ENCODE data around the gene TNFRSF9.
A peak's percentile ranks its signal among the peaks of the same experiment; 100 is the strongest.

TNFRSF9 gene

DNA sequence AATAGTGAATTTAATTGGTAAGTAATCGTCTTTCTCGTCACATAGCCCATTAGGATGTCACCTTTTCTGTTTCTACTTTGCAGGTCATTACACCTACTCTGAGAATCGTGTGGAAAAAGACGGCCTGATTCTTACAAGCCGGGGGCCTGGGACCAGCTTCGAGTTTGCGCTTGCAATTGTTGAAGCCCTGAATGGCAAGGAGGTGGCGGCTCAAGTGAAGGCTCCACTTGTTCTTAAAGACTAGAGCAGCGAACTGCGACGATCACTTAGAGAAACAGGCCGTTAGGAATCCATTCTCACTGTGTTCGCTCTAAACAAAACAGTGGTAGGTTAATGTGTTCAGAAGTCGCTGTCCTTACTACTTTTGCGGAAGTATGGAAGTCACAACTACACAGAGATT, 44.2 kb upstream of the TNFRSF9 start:
- in situ Hi-C loops (cut with HindIII; ENCODE audit: low pct_ligation_motif_present, low sequenced_read_pairs): no loop called here
- Histone ChIP-seq H3K27me3 (replicated peaks) (no peaks in the 10 kb centered on the region), H3K4me3 (ENCODE audit: low read depth, low read length) (no peak overlapping the region), H3K27ac (no peak overlapping the region), H3K36me3 (replicated peaks) (peaks cover 53% of the 10 kb centered on the region)
- DNase-seq: no peak
- TF ChIP-seq, protein P1, sequence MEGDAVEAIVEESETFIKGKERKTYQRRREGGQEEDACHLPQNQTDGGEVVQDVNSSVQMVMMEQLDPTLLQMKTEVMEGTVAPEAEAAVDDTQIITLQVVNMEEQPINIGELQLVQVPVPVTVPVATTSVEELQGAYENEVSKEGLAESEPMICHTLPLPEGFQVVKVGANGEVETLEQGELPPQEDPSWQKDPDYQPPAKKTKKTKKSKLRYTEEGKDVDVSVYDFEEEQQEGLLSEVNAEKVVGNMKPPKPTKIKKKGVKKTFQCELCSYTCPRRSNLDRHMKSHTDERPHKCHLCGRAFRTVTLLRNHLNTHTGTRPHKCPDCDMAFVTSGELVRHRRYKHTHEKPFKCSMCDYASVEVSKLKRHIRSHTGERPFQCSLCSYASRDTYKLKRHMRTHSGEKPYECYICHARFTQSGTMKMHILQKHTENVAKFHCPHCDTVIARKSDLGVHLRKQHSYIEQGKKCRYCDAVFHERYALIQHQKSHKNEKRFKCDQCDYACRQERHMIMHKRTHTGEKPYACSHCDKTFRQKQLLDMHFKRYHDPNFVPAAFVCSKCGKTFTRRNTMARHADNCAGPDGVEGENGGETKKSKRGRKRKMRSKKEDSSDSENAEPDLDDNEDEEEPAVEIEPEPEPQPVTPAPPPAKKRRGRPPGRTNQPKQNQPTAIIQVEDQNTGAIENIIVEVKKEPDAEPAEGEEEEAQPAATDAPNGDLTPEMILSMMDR (IDR thresholded peaks at IDR 0.05; ENCODE audit: low read depth, low read length, missing control alignments): no peak

DNA sequence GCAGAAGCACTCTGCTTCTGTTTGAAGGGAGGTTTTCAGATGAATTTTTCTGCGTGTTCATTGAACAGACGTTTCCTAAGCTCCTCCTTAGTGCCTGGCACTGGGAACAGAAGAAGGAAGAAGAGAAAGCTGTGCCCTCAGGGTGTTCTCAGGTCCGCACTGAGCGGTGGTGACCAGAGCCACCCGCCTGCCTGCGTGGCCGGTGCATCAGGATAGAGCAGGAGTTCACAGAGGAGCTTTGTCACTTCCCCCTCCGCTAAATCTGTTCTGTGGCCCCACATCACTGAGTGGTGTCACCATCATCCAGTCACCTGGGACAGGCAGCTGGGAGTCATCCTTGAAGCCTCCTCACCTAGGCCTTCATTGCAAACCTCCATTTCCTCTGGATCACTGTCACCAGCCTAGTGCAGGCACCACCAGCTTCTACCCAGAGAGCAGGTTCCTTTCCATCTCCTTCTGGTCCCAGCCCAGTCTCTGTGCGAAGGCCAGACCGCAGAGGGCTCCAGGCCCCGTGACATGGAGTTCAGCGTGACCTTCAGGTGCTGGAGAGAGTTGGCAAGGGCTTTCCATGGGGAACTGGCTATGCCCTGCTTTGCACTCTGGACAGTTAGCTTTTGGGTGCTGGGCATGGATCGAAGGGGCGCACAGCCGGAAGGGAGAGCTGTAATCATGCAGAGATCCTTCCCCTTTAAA, 42.6 kb upstream of the TNFRSF9 start:
- no peak overlapping the region for H3K4me3 ChIP-seq (ENCODE audit: low read depth, low read length)
- H3K27me3 ChIP-seq (replicated peaks): no peaks in the 10 kb centered on the region
- no peak for DNase-seq
- H3K36me3 ChIP-seq (replicated peaks): peaks cover 63% of the 10 kb centered on the region
- H3K27ac ChIP-seq: no peak overlapping the region
- in situ Hi-C loops (cut with HindIII; ENCODE audit: low pct_ligation_motif_present, low sequenced_read_pairs): no loop called here
- TF ChIP-seq, protein P1 (IDR thresholded peaks at IDR 0.05; ENCODE audit: low read depth, low read length, missing control alignments): no peak

DNA sequence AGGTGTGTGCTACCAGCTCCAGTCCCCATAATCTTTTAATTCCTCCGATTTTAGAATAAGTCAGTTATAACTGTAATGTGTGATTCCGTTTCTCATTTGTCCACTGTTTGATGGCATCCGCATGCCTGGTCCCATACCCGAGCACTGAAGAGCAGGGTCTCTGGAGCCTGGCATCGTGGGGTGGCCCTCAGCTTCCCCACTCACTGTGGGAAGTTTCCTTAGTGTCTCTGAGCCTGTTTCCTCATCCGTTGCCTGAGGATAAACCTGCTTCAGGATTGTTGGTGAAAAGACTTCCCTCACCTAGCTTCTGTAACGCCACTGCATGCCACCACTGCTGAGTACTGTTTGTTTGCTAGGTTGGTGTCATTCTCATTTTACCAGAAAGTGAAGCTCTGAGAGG, 40.3 kb upstream of the TNFRSF9 start:
- Histone ChIP-seq H3K4me3 (ENCODE audit: low read depth, low read length) (no peak overlapping the region), H3K36me3 (replicated peaks) (peaks cover 74% of the 10 kb centered on the region), H3K27ac (no peak overlapping the region), H3K27me3 (replicated peaks) (no peaks in the 10 kb centered on the region)
- DNase-seq: no peak
- in situ Hi-C loops (cut with HindIII; ENCODE audit: low pct_ligation_motif_present, low sequenced_read_pairs): no loop called here
- TF ChIP-seq, protein P1 (IDR thresholded peaks at IDR 0.05; ENCODE audit: low read depth, low read length, missing control alignments): no peak

DNA sequence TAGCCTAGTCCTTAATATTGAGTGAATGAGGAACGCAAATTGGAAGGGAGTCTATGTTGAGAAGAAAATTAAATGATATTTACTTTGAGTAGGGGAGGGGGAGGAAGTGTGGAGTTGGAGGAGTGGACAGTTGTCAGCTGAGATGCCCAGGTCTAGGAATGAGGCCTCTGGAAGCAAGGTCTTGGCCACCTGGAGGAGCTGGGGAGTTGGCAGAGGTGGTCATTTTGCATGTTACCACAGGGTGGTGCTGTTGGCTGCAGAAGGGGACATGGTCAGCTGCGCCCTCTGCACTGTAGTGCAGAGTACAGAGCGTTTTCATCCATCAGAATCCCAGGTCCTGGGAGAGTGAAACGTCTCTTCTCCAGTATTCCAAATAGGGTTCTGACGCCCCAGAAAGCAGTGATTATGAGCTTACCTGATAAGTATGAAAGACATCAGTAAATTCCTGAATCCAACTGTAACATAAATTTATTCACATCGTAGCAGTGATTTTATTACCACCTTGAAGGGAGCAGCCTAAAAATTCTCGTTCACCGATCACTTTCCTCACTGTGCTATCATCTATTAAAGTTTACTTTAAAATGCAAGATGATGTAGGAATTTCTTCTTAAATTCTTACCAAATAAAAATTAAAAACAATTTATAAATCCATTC, 34.7 kb upstream of the TNFRSF9 start:
- no peak overlapping the region for H3K4me3 ChIP-seq (ENCODE audit: low read depth, low read length)
- peak; percentile 65 for DNase-seq
- no peak overlapping the region for H3K27ac ChIP-seq
- H3K36me3 ChIP-seq (replicated peaks): peaks cover 58% of the 10 kb centered on the region
- H3K27me3 ChIP-seq (replicated peaks): no peaks in the 10 kb centered on the region
- TF ChIP-seq, protein P1 (IDR thresholded peaks at IDR 0.05; ENCODE audit: low read depth, low read length, missing control alignments): peak; percentile 97
- in situ Hi-C loops (cut with HindIII; ENCODE audit: low pct_ligation_motif_present, low sequenced_read_pairs): no loop called here

DNA sequence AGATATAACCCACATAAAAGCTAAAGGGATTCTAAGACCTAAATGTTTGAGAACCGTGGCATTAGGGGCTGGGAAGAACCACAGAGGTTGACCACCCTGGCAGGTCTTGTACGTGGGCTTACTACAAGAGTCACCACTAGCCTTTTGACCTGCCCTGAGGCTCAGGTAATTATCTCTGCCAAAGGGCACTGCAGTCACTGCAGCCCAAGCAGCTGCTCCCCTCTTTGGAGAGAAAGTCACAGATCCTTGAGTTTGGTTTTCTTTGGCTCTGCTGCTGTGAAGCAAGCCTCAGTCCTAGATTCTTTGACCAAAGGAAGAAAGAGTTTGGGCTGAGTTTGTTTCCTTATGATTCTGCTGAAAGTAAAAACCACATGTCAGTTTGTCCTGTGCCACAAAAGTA, 32.4 kb upstream of the TNFRSF9 start:
- H3K27me3 ChIP-seq (replicated peaks): no peaks in the 10 kb centered on the region
- no peak overlapping the region for H3K27ac ChIP-seq
- TF ChIP-seq, protein P1 (IDR thresholded peaks at IDR 0.05; ENCODE audit: low read depth, low read length, missing control alignments): no peak
- H3K4me3 ChIP-seq (ENCODE audit: low read depth, low read length): no peak overlapping the region
- in situ Hi-C loops (cut with HindIII; ENCODE audit: low pct_ligation_motif_present, low sequenced_read_pairs): no loop called here
- DNase-seq: no peak
- peaks cover 62% of the 10 kb centered on the region for H3K36me3 ChIP-seq (replicated peaks)
